Measurements from ENCODE around the gene PJA2.

The PJA2 gene

GRCh38 chr5:109316634-109317033 is 93.1 kb downstream of the PJA2 start:
- no peak overlapping the region for H3K27ac ChIP-seq
- H3K27me3 ChIP-seq = no peaks in the 10 kb centered on the region
- no peaks in the 10 kb centered on the region for H3K9me3 ChIP-seq
- no peaks in the 10 kb centered on the region for H3K4me1 ChIP-seq (ENCODE audit: control insufficient read depth in 1 of 2, insufficient read depth in 1 of 2, low read depth in 1 of 2, low read length in 1 of 2)
- H3K36me3 ChIP-seq = no peaks in the 10 kb centered on the region
- no peak overlapping the region for H3K4me3 ChIP-seq (ENCODE audit: low read depth in 1 of 2, low read length in 1 of 2)
- no peak for TF ChIP-seq CTCF (IDR thresholded peaks at IDR 0.05)

GRCh38 chr5:109315245-109315644 is 94.5 kb downstream of the PJA2 start:
- Histone ChIP-seq H3K4me1 (ENCODE audit: control insufficient read depth in 1 of 2, insufficient read depth in 1 of 2, low read depth in 1 of 2, low read length in 1 of 2) (no peaks in the 10 kb centered on the region), H3K36me3 (no peaks in the 10 kb centered on the region), H3K9me3 (no peaks in the 10 kb centered on the region), H3K27me3 (no peaks in the 10 kb centered on the region), H3K27ac (no peak overlapping the region), H3K4me3 (ENCODE audit: low read depth in 1 of 2, low read length in 1 of 2) (no peak overlapping the region)
- TF ChIP-seq CTCF (IDR thresholded peaks at IDR 0.05) = no peak

GRCh38 chr5:109313127-109313526 is 96.6 kb downstream of the PJA2 start:
- Histone ChIP-seq H3K4me3 (ENCODE audit: low read depth in 1 of 2, low read length in 1 of 2) (no peak overlapping the region), H3K36me3 (no peaks in the 10 kb centered on the region)
- no peak for TF ChIP-seq CTCF (IDR thresholded peaks at IDR 0.05)

GRCh38 chr5:109312695-109313094 is 97.1 kb downstream of the PJA2 start:
- no peaks in the 10 kb centered on the region for H3K36me3 ChIP-seq
- no peak for TF ChIP-seq CTCF (IDR thresholded peaks at IDR 0.05)

More at GRCh38 chr5:109313127-109313526, 96.6 kb downstream of the PJA2 start:
- Histone ChIP-seq H3K9me3 (no peaks in the 10 kb centered on the region), H3K27me3 (no peaks in the 10 kb centered on the region), H3K27ac (no peak overlapping the region), H3K4me1 (ENCODE audit: control insufficient read depth in 1 of 2, insufficient read depth in 1 of 2, low read depth in 1 of 2, low read length in 1 of 2) (no peaks in the 10 kb centered on the region)

GRCh38 chr5:109310315-109310714 is 99.5 kb downstream of the PJA2 start:
- H3K4me1 ChIP-seq (ENCODE audit: control insufficient read depth in 1 of 2, insufficient read depth in 1 of 2, low read depth in 1 of 2, low read length in 1 of 2) = no peaks in the 10 kb centered on the region
- no peaks in the 10 kb centered on the region for H3K27me3 ChIP-seq
- H3K36me3 ChIP-seq = no peaks in the 10 kb centered on the region
- no peak for TF ChIP-seq CTCF (IDR thresholded peaks at IDR 0.05)
- H3K27ac ChIP-seq = no peak overlapping the region
- no peak overlapping the region for H3K4me3 ChIP-seq (ENCODE audit: low read depth in 1 of 2, low read length in 1 of 2)
- no peaks in the 10 kb centered on the region for H3K9me3 ChIP-seq

More at GRCh38 chr5:109312695-109313094, 97.1 kb downstream of the PJA2 start:
- H3K4me1 ChIP-seq (ENCODE audit: control insufficient read depth in 1 of 2, insufficient read depth in 1 of 2, low read depth in 1 of 2, low read length in 1 of 2) = no peaks in the 10 kb centered on the region
- no peaks in the 10 kb centered on the region for H3K27me3 ChIP-seq
- H3K9me3 ChIP-seq = no peaks in the 10 kb centered on the region
- no peak overlapping the region for H3K27ac ChIP-seq
- H3K4me3 ChIP-seq (ENCODE audit: low read depth in 1 of 2, low read length in 1 of 2) = no peak overlapping the region

All from neutrophil (primary cell).